NCI-H2171 (cell line): Measurements from ENCODE around the gene AKR7A3.
A peak's percentile ranks its signal among the peaks of the same experiment; 100 is the strongest.

Experiments
- DNase-seq: peaks from one replicate; lab custom pipeline; 2025; lab: John Stamatoyannopoulos, UW

AKR7A3 gene

GRCh38 chr1:19251305-19252196 lies 37.0 kb downstream of the AKR7A3 start, which contains the start of the genes EMC1 and MRTO4:
Gene EMC1 (minus strand): TSS chr1:19251524. CDS start chr1:19251509, 15 bp downstream.
Gene MRTO4 (plus strand): TSS chr1:19251805. CDS start chr1:19251836, 31 bp downstream.
- peak; percentile 88 for DNase-seq

DNA sequence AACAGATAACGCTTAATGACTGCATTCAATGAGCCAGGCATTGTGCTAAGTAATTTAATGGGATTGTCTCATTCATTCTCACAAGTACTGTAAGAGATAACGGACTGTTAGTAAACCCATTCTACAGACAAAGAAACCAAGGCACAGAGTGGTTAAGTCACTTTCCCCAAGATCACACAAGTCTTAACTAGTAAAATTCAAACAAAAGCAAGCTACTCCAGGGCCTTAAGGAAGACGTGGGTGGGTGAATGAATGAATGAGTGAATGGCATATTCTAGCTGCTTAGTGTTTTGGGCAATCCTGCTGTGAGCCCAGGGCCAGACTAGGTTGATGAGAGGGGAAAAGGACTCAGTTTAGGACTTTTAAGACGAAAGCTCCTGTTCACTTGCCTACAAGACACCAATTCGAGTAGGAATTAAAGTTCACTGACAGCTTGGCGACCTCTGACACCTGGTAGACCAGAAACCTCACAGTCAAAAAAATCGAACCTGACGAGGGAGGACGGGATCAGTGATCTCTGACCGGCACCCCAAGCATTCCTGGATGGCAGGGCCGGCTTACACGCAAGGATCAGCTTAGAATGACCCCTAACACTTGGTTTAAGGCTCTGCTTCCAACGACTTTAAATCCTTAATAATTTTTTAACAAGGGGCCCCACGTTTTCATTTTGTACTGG lies 37.8 kb downstream of the AKR7A3 start:
- DNase-seq: no peak

DNA sequence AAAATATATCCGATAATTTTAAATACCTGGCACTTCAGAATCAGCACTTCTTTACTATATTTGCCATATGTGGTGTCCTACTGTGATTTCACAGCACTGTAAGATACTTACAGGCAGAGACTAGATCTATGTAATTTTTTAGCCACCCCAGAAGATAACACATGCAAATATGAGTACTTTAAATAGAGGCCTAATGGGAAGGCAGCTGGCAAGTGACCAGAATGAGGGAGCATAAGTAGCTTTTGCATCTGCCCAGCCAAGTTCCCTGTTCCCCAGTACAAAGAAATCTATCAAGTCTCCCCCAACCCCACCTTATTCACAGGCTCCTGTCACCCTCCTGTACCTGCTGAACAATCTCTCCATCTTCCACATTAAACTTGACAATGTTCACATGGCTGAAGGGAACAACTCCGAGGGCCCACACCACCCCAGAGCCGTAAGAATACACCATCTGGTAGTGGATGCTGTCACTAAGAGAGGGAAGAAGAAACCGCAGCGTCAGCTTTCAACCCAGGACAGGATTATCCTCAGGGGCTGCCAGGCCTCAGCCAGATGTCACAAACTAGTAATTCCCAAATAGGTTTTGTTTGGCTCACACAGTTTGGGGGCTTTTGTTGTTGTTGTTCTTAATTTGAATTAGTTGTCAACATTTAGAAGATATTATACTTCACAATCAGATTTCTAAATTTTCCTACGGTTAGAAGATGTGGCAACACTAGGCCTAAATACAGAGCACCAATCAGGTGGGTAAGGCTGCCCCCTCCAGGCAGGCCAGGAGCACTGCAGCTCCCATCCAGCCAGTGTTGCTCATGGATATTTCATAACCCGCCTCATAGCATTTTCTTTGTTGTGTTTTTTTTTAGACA lies 47.7 kb downstream of the AKR7A3 start:
- DNase-seq: peak; percentile 4

GRCh38 chr1:19239876-19240275 lies 48.7 kb downstream of the AKR7A3 start:
- DNase-seq: no peak

DNA sequence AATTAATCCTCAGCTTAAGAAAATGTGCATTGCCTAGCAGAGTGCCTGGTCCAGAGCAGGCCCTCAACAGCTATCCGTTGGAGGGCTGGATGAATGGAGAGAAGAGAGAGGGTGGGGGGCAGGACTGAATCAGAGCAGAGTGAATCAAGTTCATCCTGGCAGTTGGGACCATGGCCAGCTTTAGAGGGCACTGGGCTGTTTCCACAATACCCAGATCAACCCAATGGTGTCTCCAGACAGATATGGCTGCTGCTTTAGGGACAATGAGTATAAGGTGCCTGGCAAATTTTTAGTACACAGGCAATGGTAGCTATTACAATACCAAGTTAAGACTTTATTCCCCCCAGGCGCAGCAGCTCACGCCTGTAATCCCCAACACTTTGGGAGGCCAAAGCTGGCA lies 54.3 kb downstream of the AKR7A3 start:
- no peak for DNase-seq
